ENCODE data around the gene GNAL.

GRCh38 chr18:11747731-11748130, 58.7 kb downstream of the GNAL start:
- no peak for TF ChIP-seq CTCF (conservative IDR thresholded peaks at IDR 0.05; ENCODE audit: low read depth, low read length)
- no peak for TF ChIP-seq EZH2 (IDR thresholded peaks at IDR 0.05; ENCODE audit: borderline replicate concordance, low read depth, low read length, poor library complexity, severe bottlenecking)

Measured in A673 (cell line).